ENCODE data around the gene COL27A1. TPM values are rescaled to one million over a fixed set of nuclear protein-coding genes. Genes with fewer than 3 reads are reported as not detected.

Gene COL27A1
- total RNA-seq, 1 donor from 2014 or later = 6.4 TPM

- Histone ChIP-seq H3K27me3 (ENCODE audit: low read depth) (no peaks in the 10 kb centered on the region), H3K9me3 (replicated peaks) (no peaks in the 10 kb centered on the region), H3K4me1 (peaks cover 8% of the 10 kb centered on the region), H3K36me3 (peaks cover 25% of the 10 kb centered on the region), H3K27ac (replicated peaks) (no peak overlapping the region), H3K4me3 (no peak overlapping the region)
- intact Hi-C loops (cut with micrococcal nuclease) = no loop called here
- no peak for DNase-seq
- no peak for TF ChIP-seq CTCF (IDR thresholded peaks at IDR 0.05; ENCODE audit: borderline replicate concordance)
These were observed 146.6 kb downstream of the COL27A1 start for GRCh38 chr9:114301798-114302565.

- intact Hi-C loops (cut with micrococcal nuclease) = no loop called here
- H3K27ac ChIP-seq (replicated peaks) = no peak overlapping the region
- no peaks in the 10 kb centered on the region for H3K9me3 ChIP-seq (replicated peaks)
- no peak for TF ChIP-seq CTCF (IDR thresholded peaks at IDR 0.05; ENCODE audit: borderline replicate concordance)
- peaks cover 25% of the 10 kb centered on the region for H3K36me3 ChIP-seq
- H3K4me3 ChIP-seq = no peak overlapping the region
- H3K4me1 ChIP-seq = peaks cover 8% of the 10 kb centered on the region
- H3K27me3 ChIP-seq (ENCODE audit: low read depth) = no peaks in the 10 kb centered on the region
- no peak for DNase-seq
These were observed 147.4 kb downstream of the COL27A1 start for GRCh38 chr9:114302727-114303126.

GRCh38 chr9:114303571-114303970 lies 148.2 kb downstream of the COL27A1 start:
- H3K27ac ChIP-seq (replicated peaks) = no peak overlapping the region
- H3K9me3 ChIP-seq (replicated peaks) = no peaks in the 10 kb centered on the region
- H3K27me3 ChIP-seq (ENCODE audit: low read depth) = no peaks in the 10 kb centered on the region
- TF ChIP-seq CTCF (IDR thresholded peaks at IDR 0.05; ENCODE audit: borderline replicate concordance) = no peak
- H3K4me1 ChIP-seq = peaks cover 8% of the 10 kb centered on the region
- DNase-seq = no peak
- H3K36me3 ChIP-seq = peaks cover 25% of the 10 kb centered on the region
- intact Hi-C loops (cut with micrococcal nuclease) = no loop called here
- no peak overlapping the region for H3K4me3 ChIP-seq

- TF ChIP-seq CTCF (IDR thresholded peaks at IDR 0.05; ENCODE audit: borderline replicate concordance) = no peak
- intact Hi-C loops (cut with micrococcal nuclease) = no loop called here
- DNase-seq = no peak
- Histone ChIP-seq H3K36me3 (peaks cover 23% of the 10 kb centered on the region), H3K9me3 (replicated peaks) (no peaks in the 10 kb centered on the region), H3K27ac (replicated peaks) (no peak overlapping the region), H3K4me1 (peaks cover 8% of the 10 kb centered on the region), H3K4me3 (no peak overlapping the region), H3K27me3 (ENCODE audit: low read depth) (no peaks in the 10 kb centered on the region)
These were observed 148.6 kb downstream of the COL27A1 start for GRCh38 chr9:114303977-114304376.

- H3K4me1 ChIP-seq = peaks cover 8% of the 10 kb centered on the region
- H3K27me3 ChIP-seq (ENCODE audit: low read depth) = no peaks in the 10 kb centered on the region
- H3K36me3 ChIP-seq = peaks cover 17% of the 10 kb centered on the region
- no peak overlapping the region for H3K4me3 ChIP-seq
- TF ChIP-seq CTCF (IDR thresholded peaks at IDR 0.05; ENCODE audit: borderline replicate concordance) = no peak
- no peaks in the 10 kb centered on the region for H3K9me3 ChIP-seq (replicated peaks)
- no peak for DNase-seq
- intact Hi-C loops (cut with micrococcal nuclease) = no loop called here
- H3K27ac ChIP-seq (replicated peaks) = no peak overlapping the region
These were observed 149.3 kb downstream of the COL27A1 start for GRCh38 chr9:114304416-114305188.
